ENCODE measurements around the gene TTC38.
"Not testable (repeated sequence)": the region's sequence is repeated elsewhere in the genome, so short reads cannot be mapped to it uniquely, and the experiment has no call there.

The TTC38 gene

DNA sequence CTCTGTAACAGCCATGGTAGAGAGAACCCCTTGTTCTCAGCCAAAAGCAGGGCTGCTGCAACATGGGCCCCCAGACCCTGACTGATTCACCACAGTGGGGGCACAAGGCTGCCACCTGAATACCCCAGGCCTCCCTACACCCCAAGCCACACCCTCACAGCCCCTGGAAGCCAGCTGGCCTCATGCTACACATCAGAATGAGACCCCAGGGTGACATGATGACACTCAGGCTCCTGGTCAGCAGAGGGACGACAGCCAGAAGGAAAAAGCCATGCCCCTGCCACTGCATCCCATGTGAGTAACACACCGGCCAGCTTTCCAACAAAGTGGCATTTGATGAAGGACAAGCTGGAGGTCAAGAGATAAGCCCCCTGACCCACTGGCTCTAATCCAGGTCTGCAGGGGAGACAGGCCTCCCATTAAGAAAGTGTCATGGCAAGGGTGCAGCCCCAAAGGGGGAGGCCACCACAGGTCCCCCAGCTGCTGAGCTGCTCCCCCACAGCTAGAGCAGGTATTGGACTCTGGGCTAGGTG is 20.3 kb upstream of the TTC38 start:
- DNase-seq: no peak

DNA sequence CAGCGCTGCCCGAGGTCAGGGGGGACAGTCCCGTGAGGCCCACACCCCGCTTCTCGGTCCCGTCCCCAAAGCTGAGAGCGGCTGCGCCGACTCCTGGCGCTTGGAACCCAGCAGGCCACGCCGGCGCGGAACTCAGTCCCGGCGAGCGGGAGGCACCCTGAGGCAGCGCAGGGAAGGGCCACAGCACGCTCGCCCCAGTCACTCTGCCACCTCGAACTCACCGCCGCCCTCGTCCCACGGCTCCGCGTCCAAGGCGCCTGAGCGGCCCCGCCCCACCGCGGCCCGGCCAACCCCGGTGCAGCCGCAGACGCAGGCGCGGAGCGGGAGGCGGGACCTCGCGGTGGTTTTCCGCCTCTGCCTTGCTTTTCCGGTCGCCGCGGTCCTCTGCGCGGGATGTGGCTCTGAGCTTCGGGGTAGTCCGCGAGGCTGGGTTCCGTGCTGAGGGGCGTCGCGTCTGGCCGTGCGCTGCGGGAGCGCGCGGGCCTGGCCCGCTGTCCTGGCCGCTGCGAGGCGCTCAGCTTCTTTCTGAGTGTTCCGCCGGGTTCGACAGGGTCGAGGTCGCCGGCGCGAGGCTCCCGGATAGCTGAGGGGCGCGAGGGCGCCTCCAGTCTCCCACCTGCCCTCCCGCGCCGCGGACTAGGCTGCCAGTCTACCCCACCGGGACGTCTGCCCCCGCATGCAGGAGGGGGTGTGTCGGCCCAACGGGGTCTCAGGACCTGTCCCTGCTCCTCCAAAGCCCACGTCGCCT is 17.6 kb upstream of the TTC38 start, which contains the start of gene CDPF1:
CDPF1 (minus strand) TSS at position 259 of the 748 bp plus-strand sequence. CDS start 2,009 bp downstream, outside the sequence.
- peak in 1 of 2 experiments; percentile 83 for DNase-seq

DNA sequence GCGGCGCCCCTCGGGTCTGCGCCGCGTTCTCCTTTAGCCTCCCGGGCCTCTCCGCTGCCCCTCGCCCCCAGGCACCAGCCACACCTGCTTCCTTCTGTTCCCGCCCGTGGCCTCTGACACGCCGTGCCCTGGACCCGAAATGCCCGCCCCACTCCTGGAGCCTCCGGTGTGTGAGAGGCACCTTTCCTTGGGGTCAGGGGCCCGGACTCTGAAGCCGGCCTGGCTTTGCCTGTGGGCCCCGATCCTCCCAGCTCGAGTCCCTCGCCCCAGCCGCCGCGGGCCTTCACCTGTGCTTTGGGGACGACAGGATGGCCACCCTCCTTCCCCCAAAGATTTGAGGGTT is 17.1 kb upstream of the TTC38 start:
- no peak for DNase-seq

DNA sequence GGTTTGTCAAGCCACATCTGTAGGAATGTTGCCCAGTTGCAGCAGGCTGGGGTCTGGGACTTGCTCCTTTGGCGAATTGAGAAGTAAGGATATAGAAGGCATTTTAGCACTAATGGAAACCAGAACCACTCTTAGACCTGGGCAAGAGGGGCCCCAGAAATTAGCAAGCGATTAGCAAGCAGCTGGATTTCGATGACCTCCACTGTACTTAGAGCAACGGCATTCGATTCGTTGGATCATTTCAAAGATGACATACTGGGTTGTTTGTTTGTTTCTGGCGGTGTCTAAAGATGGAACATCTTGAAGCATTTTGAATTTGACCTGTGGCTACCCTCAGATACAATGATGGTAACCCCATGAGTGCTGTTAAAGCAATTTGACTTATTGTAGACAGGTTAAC is 16.5 kb upstream of the TTC38 start:
- no peak for DNase-seq

GRCh38 chr22:46251816-46252380 is 15.9 kb upstream of the TTC38 start:
- DNase-seq: no peak

- no peak for DNase-seq
These were observed 11.3 kb upstream of the TTC38 start for GRCh38 chr22:46256358-46256958.

DNA sequence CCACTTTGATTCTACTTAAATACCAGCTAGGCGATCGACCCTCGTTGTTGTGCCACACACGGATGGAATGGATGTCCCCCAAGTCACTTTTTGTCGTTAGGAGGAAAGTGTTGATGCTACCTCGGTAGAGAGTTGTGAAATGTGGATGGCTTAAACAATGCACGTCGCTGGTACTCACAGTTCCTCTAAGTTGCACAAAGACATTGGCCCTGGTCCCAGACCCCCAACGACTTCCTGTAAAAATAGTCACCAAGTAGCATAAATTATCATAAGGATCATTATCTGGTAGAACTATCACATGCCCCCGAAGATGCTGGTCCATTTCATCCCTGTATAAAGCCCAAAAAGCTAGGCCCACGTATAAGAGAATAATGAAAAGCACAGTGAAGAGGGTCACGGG is 8.4 kb upstream of the TTC38 start:
- DNase-seq: no peak

GRCh38 chr22:46260038-46260437 is 7.8 kb upstream of the TTC38 start:
- DNase-seq: no peak

- no peak for DNase-seq
These were observed 5.2 kb upstream of the TTC38 start for GRCh38 chr22:46262449-46263215.

- DNase-seq: no peak
These were observed 4.6 kb upstream of the TTC38 start, which contains the start of gene PKDREJ for GRCh38 chr22:46263216-46263590. TSS of gene PKDREJ (minus strand) at chr22:46263343. CDS start at chr22:46263322, 21 bp downstream.

GRCh38 chr22:46264520-46264919 is 3.3 kb upstream of the TTC38 start:
- DNase-seq: not testable (repeated sequence)

- not testable (repeated sequence) for DNase-seq
These were observed 2.2 kb upstream of the TTC38 start for GRCh38 chr22:46265627-46266026.

- DNase-seq: no peak
These were observed 1.8 kb downstream of the TTC38 start for GRCh38 chr22:46269564-46269963.

DNA sequence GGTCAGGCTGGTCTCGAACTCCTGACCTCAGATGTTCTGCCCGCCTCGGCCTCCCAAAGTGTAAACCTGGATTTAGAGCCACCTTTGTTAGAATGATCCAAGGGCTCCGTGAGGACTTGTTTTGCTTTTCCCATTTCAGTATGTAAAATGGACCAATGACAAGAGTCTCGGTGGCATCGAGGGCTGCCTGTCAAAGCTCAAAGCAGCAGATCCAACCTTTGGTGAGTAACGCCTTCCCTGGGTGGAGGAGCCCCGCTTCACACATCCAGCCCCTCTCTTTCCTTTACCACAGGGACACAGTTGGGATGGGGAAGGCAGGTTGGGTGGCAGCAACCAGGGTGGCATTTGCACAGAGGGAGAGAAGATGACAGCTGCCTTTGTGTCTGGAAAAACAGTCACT is 4.4 kb downstream of the TTC38 start:
- no peak for DNase-seq

DNA sequence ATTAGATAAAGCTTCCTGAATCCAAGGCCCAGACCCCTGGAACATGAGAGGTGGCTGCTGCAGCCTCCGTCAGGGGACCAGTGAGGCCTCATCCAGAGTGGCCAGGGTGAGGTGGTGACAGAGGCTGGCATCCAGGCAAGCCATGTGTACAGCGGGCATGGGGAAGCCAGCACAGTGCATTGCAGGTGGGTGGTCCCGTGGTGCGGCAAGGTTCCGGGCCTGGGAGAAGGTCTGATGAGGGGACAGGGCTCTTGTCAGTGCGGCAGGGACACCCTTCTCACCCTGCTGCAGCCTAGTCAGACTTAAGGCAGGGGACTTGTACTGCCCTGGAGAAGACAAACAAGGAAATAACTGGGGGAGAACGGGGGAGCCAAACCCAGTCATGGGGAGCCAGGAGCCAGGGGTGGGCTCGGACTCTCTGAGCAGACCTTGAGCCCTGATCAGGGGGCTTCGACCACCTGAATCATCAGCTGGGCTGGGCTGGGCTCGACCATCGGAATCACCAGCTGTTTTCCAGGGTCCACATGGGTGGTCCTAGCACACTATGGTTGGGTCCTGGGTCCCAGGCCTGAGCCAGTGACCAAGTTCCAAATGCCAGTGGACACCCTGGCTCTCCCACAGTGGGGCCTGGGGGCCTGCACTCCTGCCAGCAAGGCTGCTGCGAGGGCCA is 5.1 kb downstream of the TTC38 start:
- no peak for DNase-seq

GRCh38 chr22:46273432-46274148 is 5.8 kb downstream of the TTC38 start:
- DNase-seq: no peak

DNA sequence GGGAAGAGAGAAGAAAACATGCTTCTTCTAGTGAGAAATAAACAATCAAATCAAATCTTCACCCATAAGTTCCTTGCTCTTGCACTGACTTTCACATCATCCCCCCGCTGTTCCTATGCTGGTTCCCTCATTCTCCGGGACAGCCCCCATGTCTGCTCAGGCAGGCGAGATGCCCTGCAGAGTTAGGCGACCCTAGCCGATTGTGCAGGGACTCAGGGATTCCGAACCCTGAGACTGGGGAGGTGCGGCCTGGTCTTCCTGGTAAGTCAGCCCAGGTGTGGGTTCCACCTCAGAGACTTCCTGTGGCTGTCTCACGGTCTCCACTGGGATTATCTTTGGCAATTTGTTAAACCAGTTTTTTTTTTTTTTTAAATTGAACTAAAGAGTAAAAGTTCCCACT is 6.6 kb downstream of the TTC38 start:
- no peak for DNase-seq

DNA sequence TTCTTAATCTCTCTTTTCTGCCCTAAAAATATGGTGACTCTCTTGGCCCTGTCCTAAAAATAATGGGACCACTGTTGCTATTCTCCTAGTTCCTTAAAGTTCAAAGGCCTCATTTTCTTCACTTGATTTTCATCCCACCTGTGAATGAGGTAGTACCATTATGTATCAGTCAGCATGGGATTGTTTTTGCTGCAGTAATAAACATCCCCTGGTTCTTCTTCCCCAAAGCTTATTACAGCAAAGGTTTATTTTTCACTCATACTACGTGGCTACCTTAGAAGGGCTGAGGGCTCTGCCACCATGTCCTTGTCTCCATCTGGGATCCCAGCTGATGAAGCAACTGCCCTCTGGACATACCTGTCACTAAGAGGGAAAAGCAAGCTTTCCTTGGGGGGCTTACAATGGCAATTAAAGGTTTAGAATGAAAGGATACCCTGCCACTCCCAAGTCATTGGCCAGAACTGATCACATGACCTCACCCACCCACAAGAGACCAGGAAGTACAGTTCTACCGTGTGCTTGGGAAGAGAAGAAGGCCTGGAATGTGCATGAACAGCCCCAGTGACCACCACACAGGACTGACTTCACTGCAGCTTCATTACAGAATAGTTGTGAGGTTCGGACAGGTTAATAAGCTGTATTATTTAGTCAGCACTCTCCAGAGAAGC is 7.8 kb downstream of the TTC38 start:
- DNase-seq: no peak

- no peak for DNase-seq
These were observed 8.8 kb downstream of the TTC38 start for GRCh38 chr22:46276563-46276962.

GRCh38 chr22:46278656-46279645 is 11.1 kb downstream of the TTC38 start:
- DNase-seq: no peak
